Stimulated activated CD4-positive, alpha-beta T cell treated with anti-CD3 and anti-CD28 coated beads, Interleukin-4, amount 100 ng/mL, for 48 hours (primary cell): Measurements from ENCODE around the gene TMEM252.

Experiments
- DNase-seq, 2 donors: peaks; one replicate each; pipeline ENCODE4 v3.0.0-alpha.2; 2020; ENCODE audit warnings: low read depth in 2 of 2

TMEM252 gene

GRCh38 chr9:68498816-68499215, 41.9 kb downstream of the TMEM252 start:
- no peak for DNase-seq

GRCh38 chr9:68497629-68498028, 43.1 kb downstream of the TMEM252 start:
- no peak for DNase-seq

- DNase-seq, result no peak
Measured at GRCh38 chr9:68496356-68496755, 44.3 kb downstream of the TMEM252 start.

- no peak for DNase-seq
Measured at GRCh38 chr9:68495247-68495646, 45.4 kb downstream of the TMEM252 start.

GRCh38 chr9:68493958-68494577, 46.6 kb downstream of the TMEM252 start:
- DNase-seq, result no peak

- DNase-seq, result no peak
Measured at GRCh38 chr9:68493541-68493940, 47.1 kb downstream of the TMEM252 start.

- no peak for DNase-seq
Measured at GRCh38 chr9:68492806-68493205, 47.9 kb downstream of the TMEM252 start.

GRCh38 chr9:68489646-68490045, 51.0 kb downstream of the TMEM252 start:
- DNase-seq, result no peak

- no peak for DNase-seq
Measured at GRCh38 chr9:68488126-68488525, 52.6 kb downstream of the TMEM252 start.
